Caco-2 (cell line): ENCODE data around the gene SCN7A. TPM values are rescaled to one million over a fixed set of nuclear protein-coding genes. Genes with fewer than 3 reads are reported as not detected.

Experiments used
- BruUV-seq: library from RNA; stranded (reverse); fragments of 400-500 nt; replicated peaks from 2 replicates; lab custom pipeline; 2021; lab: Mats Ljungman, UMichigan
- CTCF ChIA-PET: fragments of 300-600 bp; sonication (Branson Sonifier 250); formaldehyde crosslinking; loops from one replicate; lab custom pipeline; 2022; ENCODE audit warnings: antibody characterized with exemption; lab: Charles Lee
- POLR2A ChIA-PET: fragments of 300-600 bp; sonication (Branson Sonifier 250); formaldehyde crosslinking; loops from one replicate; lab custom pipeline; 2022; ENCODE audit warnings: antibody characterized with exemption; lab: Charles Lee
- DNase-seq, 2 experiments: peaks; one replicate each; pipeline versions ENCODE4 v3.0.0 to v3.0.0-alpha.2; 2020 to 2022
- H3K27me3 ChIP-seq: replicated peaks from 2 replicates; pipeline ENCODE4 v1.6.0; 2011; ENCODE audit warnings: low read length; ENCODE audit not compliant: control insufficient read depth, insufficient read depth
- H3K36me3 ChIP-seq: 2 replicates; pipeline ENCODE4 v1.5.1; 2011; ENCODE audit warnings: low read length; ENCODE audit not compliant: control insufficient read depth, insufficient read depth
- H3K4me1 ChIP-seq: fragments of 250-450 bp; sonication (Bioruptor Pico); 2 replicates; pipeline ENCODE4 v1.5.1; 2020; ENCODE audit warnings: mild to moderate bottlenecking
- H3K4me3 ChIP-seq: 2 replicates; pipeline ENCODE4 v1.5.1; 2011; ENCODE audit warnings: low read depth, mild to moderate bottlenecking, control low read depth, low read length
- H3K9me3 ChIP-seq: fragments of 250-450 bp; sonication (Bioruptor Pico); 2 replicates; pipeline ENCODE4 v1.5.1; 2020; ENCODE audit warnings: mild to moderate bottlenecking, moderate library complexity
- H3K27ac Mint-ChIP-seq: one replicate; pipeline ENCODE4 v1.8.0; 2022; ENCODE audit warnings: mixed read lengths; ENCODE audit not compliant: unreplicated experiment
- H3K27me3 Mint-ChIP-seq: one replicate; pipeline ENCODE4 v1.8.0; 2022; ENCODE audit warnings: mixed read lengths; ENCODE audit not compliant: insufficient read depth, unreplicated experiment
- H3K36me3 Mint-ChIP-seq: one replicate; pipeline ENCODE4 v1.8.0; 2022; ENCODE audit warnings: mild to moderate bottlenecking, mixed read lengths; ENCODE audit not compliant: insufficient read depth, unreplicated experiment
- H3K4me1 Mint-ChIP-seq: one replicate; pipeline ENCODE4 v1.8.0; 2022; ENCODE audit warnings: low read depth, mixed read lengths; ENCODE audit not compliant: unreplicated experiment
- H3K4me3 Mint-ChIP-seq: one replicate; pipeline ENCODE4 v1.8.0; 2022; ENCODE audit warnings: mild to moderate bottlenecking, moderate library complexity, mixed read lengths; ENCODE audit not compliant: unreplicated experiment
- H3K9me3 Mint-ChIP-seq: one replicate; pipeline ENCODE4 v1.8.0; 2022; ENCODE audit warnings: mixed read lengths; ENCODE audit not compliant: unreplicated experiment
- CTCF ChIP-seq, 2 experiments: fragments of 200-600 bp in 1 of 2; IDR thresholded peaks; 1 replicate in 1 of 2; 2 replicates in 1 of 2; pipeline versions ENCODE4 v1.5.1 to v1.8.0; 2011 to 2022; ENCODE audit warnings: antibody characterized with exemption in 1 of 2, control low read depth in 1 of 2, inconsistent platforms in 1 of 2, low read depth in 1 of 2, low read length in 1 of 2, mild to moderate bottlenecking in 1 of 2, moderate library complexity in 1 of 2; ENCODE audit not compliant: insufficient read depth in 1 of 2, severe bottlenecking in 1 of 2, unreplicated experiment in 1 of 2
- intact Hi-C: fragments of 100-400 bp; cut with micrococcal nuclease; formaldehyde crosslinking; loops from one replicate; pipeline ENCODE4 v1.10.0; 2022; ENCODE audit not compliant: unreplicated experiment
- total RNA-seq: library from RNA; stranded (reverse); gene quantifications from 2 replicates; pipeline ENCODE4 v1.2.3, GENCODE V29; 2022

SCN7A gene
- total RNA-seq, 1 experiment from 2014 or later, result 0.27 TPM

DNA sequence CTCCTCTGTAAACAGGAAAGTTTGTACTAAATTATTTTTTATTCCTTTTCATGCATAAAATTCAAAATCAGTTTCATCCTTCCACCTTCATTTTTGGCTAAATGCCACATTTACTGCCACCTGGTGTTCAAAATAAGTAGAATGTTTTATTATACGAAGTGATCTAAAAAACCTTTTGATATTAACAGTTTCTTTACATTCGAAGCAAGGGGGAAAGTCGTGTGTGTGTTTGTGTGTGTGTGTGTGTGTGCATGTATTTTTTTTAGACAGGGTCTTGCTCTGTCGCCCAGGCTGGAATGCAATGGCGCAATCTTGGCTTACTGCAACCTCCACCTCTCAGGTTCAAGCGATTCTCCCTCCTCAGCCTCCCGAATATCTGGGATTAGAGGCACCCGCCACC is 109.3 kb downstream of the SCN7A start:
- Histone ChIP-seq H3K4me1 (no peaks in the 10 kb centered on the region), H3K4me3 (no peak overlapping the region), H3K9me3 (no peaks in the 10 kb centered on the region), H3K36me3 (no peaks in the 10 kb centered on the region), H3K27me3 (no peaks in the 10 kb centered on the region)
- no peaks in the 10 kb centered on the region for H3K9me3 Mint-ChIP-seq
- peak in 1 of 2 experiments; percentile 11 for DNase-seq
- no peaks in the 10 kb centered on the region for H3K4me1 Mint-ChIP-seq
- ChIA-PET POLR2A (no interaction called here), CTCF (interaction anchor here (1.7 kb wide), 1 partner anchor 9 kb away, joined by 6 read pairs; the partner anchor contains the start of gene SCN9A)
- H3K27me3 Mint-ChIP-seq, result peaks cover 8% of the 10 kb centered on the region
- intact Hi-C loops, result loop anchor here (1.0 to 5.0 kb wide), 4 partner anchors 8 to 34 kb away; no protein-coding TSS in a partner anchor
- BruUV-seq, result no TSS peak
- H3K36me3 Mint-ChIP-seq, result no peaks in the 10 kb centered on the region
- peak in 1 of 2 experiments; percentile 28 for TF ChIP-seq CTCF (IDR thresholded peaks at IDR 0.05; ENCODE audit: insufficient read depth in 1 of 2, low read depth in 1 of 2, low read length in 1 of 2, severe bottlenecking in 1 of 2, unreplicated experiment in 1 of 2)
- H3K4me3 Mint-ChIP-seq, result no peak overlapping the region
- H3K27ac Mint-ChIP-seq, result no peak overlapping the region

GRCh38 chr2:166382448-166382847 is 111.6 kb downstream of the SCN7A start:
- H3K9me3 ChIP-seq, result no peaks in the 10 kb centered on the region
- TF ChIP-seq CTCF (IDR thresholded peaks at IDR 0.05; ENCODE audit: insufficient read depth in 1 of 2, low read depth in 1 of 2, low read length in 1 of 2, severe bottlenecking in 1 of 2, unreplicated experiment in 1 of 2), result no peak
- intact Hi-C loops, result no loop called here
- no peak for DNase-seq
- H3K4me3 ChIP-seq, result no peak overlapping the region
- no peaks in the 10 kb centered on the region for H3K27me3 ChIP-seq
- ChIA-PET CTCF (no interaction called here), POLR2A (no interaction called here)
- H3K4me1 Mint-ChIP-seq, result no peaks in the 10 kb centered on the region
- no peaks in the 10 kb centered on the region for H3K9me3 Mint-ChIP-seq
- no peak overlapping the region for H3K4me3 Mint-ChIP-seq
- no peaks in the 10 kb centered on the region for H3K36me3 ChIP-seq
- no peaks in the 10 kb centered on the region for H3K36me3 Mint-ChIP-seq
- H3K27ac Mint-ChIP-seq, result no peak overlapping the region
- peaks cover 5% of the 10 kb centered on the region for H3K27me3 Mint-ChIP-seq
- H3K4me1 ChIP-seq, result no peaks in the 10 kb centered on the region
- BruUV-seq, result no TSS peak

- no peak for TF ChIP-seq CTCF (IDR thresholded peaks at IDR 0.05; ENCODE audit: insufficient read depth in 1 of 2, low read depth in 1 of 2, low read length in 1 of 2, severe bottlenecking in 1 of 2, unreplicated experiment in 1 of 2)
- H3K4me3 Mint-ChIP-seq, result no peak overlapping the region
- no TSS peak for BruUV-seq
- POLR2A ChIA-PET, result no interaction called here
- H3K36me3 ChIP-seq, result no peaks in the 10 kb centered on the region
- no peaks in the 10 kb centered on the region for H3K9me3 Mint-ChIP-seq
- intact Hi-C loops, result no loop called here
- no peak overlapping the region for H3K27ac Mint-ChIP-seq
- H3K36me3 Mint-ChIP-seq, result no peaks in the 10 kb centered on the region
- DNase-seq, result no peak
- no peaks in the 10 kb centered on the region for H3K27me3 ChIP-seq
- peaks cover 5% of the 10 kb centered on the region for H3K27me3 Mint-ChIP-seq
- H3K4me1 ChIP-seq, result no peaks in the 10 kb centered on the region
- H3K9me3 ChIP-seq, result no peaks in the 10 kb centered on the region
- CTCF ChIA-PET, result no interaction called here
- H3K4me3 ChIP-seq, result no peak overlapping the region
- H3K4me1 Mint-ChIP-seq, result no peaks in the 10 kb centered on the region
These were observed 113.4 kb downstream of the SCN7A start for GRCh38 chr2:166380615-166381014.
